GM23338 (cell line): Measurements from ENCODE around the gene HSPB6. TPM values are rescaled to one million over a fixed set of nuclear protein-coding genes. Genes with fewer than 3 reads are reported as not detected.
A peak's percentile ranks its signal among the peaks of the same experiment; 100 is the strongest.

Experiments used
- ATAC-seq: fragments of 200-7000 bp; cut with Tn5 transposase; 3 replicates; pipeline ENCODE4 v1.9.1; 2020
- DNase-seq: peaks from one replicate; pipeline ENCODE4 v3.0.0-alpha.2; 2015; ENCODE audit warnings: low spot score
- H2AFZ ChIP-seq: fragments of 200-600 bp; sonication (generic); 2 replicates; pipeline ENCODE4 v1.8.0; 2016; ENCODE audit warnings: antibody characterized with exemption, mild to moderate bottlenecking, moderate library complexity
- H3F3A ChIP-seq: fragments of 200-600 bp; sonication (generic); replicated peaks from 2 replicates; pipeline ENCODE4 v1.8.0; 2017; ENCODE audit warnings: antibody characterized with exemption, mixed run types, low read depth
- H3K27ac ChIP-seq: fragments of 200-600 bp; sonication (generic); 2 replicates; pipeline ENCODE4 v1.6.1; 2016; ENCODE audit warnings: low read depth
- H3K27me3 ChIP-seq: fragments of 200-600 bp; sonication (generic); 2 replicates; pipeline ENCODE4 v1.8.0; 2016; ENCODE audit warnings: mild to moderate bottlenecking, mixed run types, moderate library complexity; ENCODE audit not compliant: insufficient read depth
- H3K36me3 ChIP-seq: fragments of 200-600 bp; sonication (generic); 2 replicates; pipeline ENCODE4 v1.8.0; 2016; ENCODE audit warnings: mild to moderate bottlenecking; ENCODE audit not compliant: insufficient read depth
- H3K4me1 ChIP-seq: fragments of 200-600 bp; sonication (generic); 2 replicates; pipeline ENCODE4 v1.8.0; 2016; ENCODE audit warnings: mild to moderate bottlenecking, moderate library complexity; ENCODE audit not compliant: insufficient read depth
- H3K4me2 ChIP-seq: fragments of 200-600 bp; sonication (generic); 2 replicates; pipeline ENCODE4 v1.7.1; 2017; ENCODE audit warnings: mixed run types
- H3K4me3 ChIP-seq: fragments of 200-600 bp; sonication (generic); 2 replicates; pipeline ENCODE4 v1.6.1; 2016; ENCODE audit warnings: mixed run types
- H3K79me2 ChIP-seq: fragments of 200-600 bp; sonication (generic); replicated peaks from 2 replicates; pipeline ENCODE4 v1.8.0; 2017; ENCODE audit warnings: mild to moderate bottlenecking; ENCODE audit not compliant: insufficient read depth
- H3K9me2 ChIP-seq: fragments of 200-600 bp; sonication (generic); 2 replicates; pipeline ENCODE4 v1.8.0; 2017; ENCODE audit not compliant: insufficient read depth
- H4K20me1 ChIP-seq: fragments of 200-600 bp; sonication (generic); replicated peaks from 2 replicates; pipeline ENCODE4 v1.8.0; 2017; ENCODE audit warnings: mild to moderate bottlenecking; ENCODE audit not compliant: insufficient read depth
- H3K27ac Mint-ChIP-seq: 2 replicates; pipeline ENCODE4 v1.8.0; 2020; ENCODE audit warnings: inconsistent platforms, mild to moderate bottlenecking, moderate library complexity, mixed read lengths
- H3K27me3 Mint-ChIP-seq: 3 replicates; pipeline ENCODE4 v1.8.0; 2022; ENCODE audit warnings: low read depth, mild to moderate bottlenecking, moderate library complexity, mixed read lengths, inconsistent platforms; ENCODE audit not compliant: insufficient read depth, poor library complexity
- H3K36me3 Mint-ChIP-seq: 3 replicates; pipeline ENCODE4 v1.8.0; 2021; ENCODE audit warnings: low read depth, mild to moderate bottlenecking, inconsistent platforms, moderate library complexity, mixed read lengths
- H3K4me1 Mint-ChIP-seq: 3 replicates; pipeline ENCODE4 v1.8.0; 2020; ENCODE audit warnings: mild to moderate bottlenecking, inconsistent platforms, mixed read lengths
- H3K4me3 Mint-ChIP-seq: 3 replicates; pipeline ENCODE4 v1.8.0; 2021; ENCODE audit warnings: moderate library complexity, mild to moderate bottlenecking, inconsistent platforms, mixed read lengths
- H3K9me3 Mint-ChIP-seq: 3 replicates; pipeline ENCODE4 v1.8.0; 2020; ENCODE audit warnings: moderate library complexity, mild to moderate bottlenecking, inconsistent platforms, mixed read lengths
- CREB1 ChIP-seq: fragments of 250-450 bp; sonication (Bioruptor Pico); IDR thresholded peaks from 2 replicates; pipeline ENCODE4 v1.5.0; 2020; ENCODE audit warnings: low read depth, mild to moderate bottlenecking, moderate library complexity
- CTCF ChIP-seq, 2 experiments: fragments of 200-600 bp in 1 of 2; sonication (generic) in 1 of 2; conservative IDR thresholded peaks; 2 replicates each; pipeline versions ENCODE4 v1.5.1 to v1.6.1; 2016 to 2017; ENCODE audit warnings: antibody characterized with exemption in 2 of 2, low read depth in 2 of 2, mild to moderate bottlenecking in 2 of 2, moderate library complexity in 1 of 2
- EZH2 ChIP-seq: fragments of 200-600 bp; sonication (generic); IDR thresholded peaks from one replicate; pipeline ENCODE4 v1.8.0; 2017; ENCODE audit warnings: antibody characterized with exemption, mild to moderate bottlenecking, low read depth; ENCODE audit not compliant: unreplicated experiment
- NANOG ChIP-seq: IDR thresholded peaks from 2 replicates; pipeline ENCODE4 v1.6.1; 2016; ENCODE audit warnings: antibody characterized with exemption, borderline replicate concordance
- POLR2AphosphoS5 ChIP-seq: IDR thresholded peaks from 2 replicates; pipeline ENCODE4 v1.6.1; 2016; ENCODE audit warnings: antibody characterized with exemption, low read depth
- ZNF114 ChIP-seq: fragments of 250-450 bp; sonication (Bioruptor Pico); IDR thresholded peaks from 2 replicates; pipeline ENCODE4 v1.5.0; 2020; ENCODE audit warnings: mild to moderate bottlenecking, moderate library complexity
- ZNF462 ChIP-seq: fragments of 250-450 bp; sonication (Bioruptor Pico); IDR thresholded peaks from 2 replicates; pipeline ENCODE4 v1.5.0; 2020; ENCODE audit warnings: mild to moderate bottlenecking, moderate library complexity
- polyA plus RNA-seq: library from polyadenylated mRNA; unstranded; fragments of >200 nt; fragmentation: Nextera tagmentation; extraction: Ambion mirVana; gene quantifications from 2 replicates; pipeline ENCODE4 v1.2.1, GENCODE V29; 2016
- total RNA-seq: library from RNA; depleted of rRNA; stranded (reverse); fragments of >200 nt; shearing (Covaris generic); gene quantifications from 2 replicates; pipeline ENCODE4 v1.2.3, GENCODE V29; 2014

The HSPB6 gene
- total and polyA plus RNA-seq, 2 experiments from 2014 or later: 0.87 to 3.2 TPM

- no peak for TF ChIP-seq CREB1
Measured at GRCh38 chr19:35785339-35785627, 28.5 kb upstream of the HSPB6 start (continued).

GRCh38 chr19:35784503-35785338, 27.9 kb upstream of the HSPB6 start:
- Histone ChIP-seq H3K36me3 (no peaks in the 10 kb centered on the region), H3K4me3 (peak overlapping the region; percentile 77), H3K79me2 (no peaks in the 10 kb centered on the region), H3K27me3 (no peaks in the 10 kb centered on the region), H4K20me1 (no peaks in the 10 kb centered on the region), H3K9me2 (no peaks in the 10 kb centered on the region), H3K27ac (no peak overlapping the region), H3K4me2 (peak overlapping the region; percentile 96), H2AFZ (peak overlapping the region; percentile 94), H3F3A (0 out of 2 replicates have a peak, but pooled peaks cover 7% of the 10 kb centered on the region), H3K4me1 (peaks cover 12% of the 10 kb centered on the region)
- Mint-ChIP-seq H3K9me3 (no peaks in the 10 kb centered on the region), H3K4me3 (peak overlapping the region; percentile 59), H3K27me3 (peaks cover 28% of the 10 kb centered on the region), H3K36me3 (peaks cover 6% of the 10 kb centered on the region; the same call in 1 of the 3 replicates), H3K27ac (no peak overlapping the region), H3K4me1 (peaks cover 34% of the 10 kb centered on the region)
- TF ChIP-seq CTCF (conservative IDR thresholded peaks at IDR 0.05; ENCODE audit: low read depth in 2 of 2) (peak; percentile 48 to 63), ZNF462 (no peak), EZH2 (no peak), POLR2AphosphoS5 (peak; percentile 72), ZNF114 (CRISPR knock-in tag) (no peak), NANOG (no peak)
- DNase-seq: peak; percentile 95
- peak; percentile 89 for ATAC-seq
